HG02571 (cell line): ENCODE results near the gene ABHD15.

Source experiments
- ATAC-seq: cut with Tn5 transposase; IDR thresholded peaks from one replicate; pipeline ENCODE4 v1.9.1; 2021; ENCODE audit warnings: mild to moderate bottlenecking, moderate library complexity; ENCODE audit not compliant: unreplicated experiment

Gene ABHD15

DNA sequence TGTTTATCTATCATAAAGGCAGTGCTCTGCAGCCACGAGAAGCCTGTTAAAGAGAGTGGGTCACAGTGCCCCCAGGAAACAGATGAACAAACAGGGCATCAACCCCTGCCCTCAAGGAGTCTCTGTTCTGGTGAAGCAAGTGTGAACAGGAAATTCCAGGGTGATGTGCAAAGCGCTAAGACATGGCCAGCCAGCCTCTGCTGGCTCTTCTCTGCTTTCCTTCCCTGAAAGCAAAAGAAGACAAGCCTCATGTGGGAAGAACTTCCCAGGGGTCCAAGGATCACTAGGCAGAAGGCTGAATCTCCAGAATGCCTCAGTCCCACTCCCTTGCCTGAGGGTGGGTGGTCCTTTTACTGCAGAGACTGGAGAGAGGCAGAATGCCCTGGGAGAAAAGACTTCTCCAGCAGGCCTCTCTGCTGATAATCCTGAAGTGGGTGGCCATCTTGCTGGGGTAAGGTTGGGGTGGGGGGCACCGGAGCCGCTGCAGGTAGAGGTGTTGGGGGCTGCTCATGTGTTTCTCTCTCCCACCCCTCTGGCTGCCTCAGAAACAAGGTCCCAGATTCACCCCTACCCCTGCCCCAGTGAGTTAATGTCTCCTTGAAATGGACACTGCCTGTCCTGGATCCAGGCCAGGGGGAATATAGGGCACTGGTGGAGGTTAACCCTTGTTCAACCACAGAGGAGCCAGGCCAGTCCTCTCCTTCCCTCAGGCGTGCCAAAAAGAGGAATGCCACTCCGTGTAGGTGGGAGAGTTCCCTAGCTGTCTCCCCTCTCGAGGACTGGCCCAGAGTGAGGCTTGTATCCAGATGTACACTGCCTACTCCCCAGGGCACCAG is 28.5 kb upstream of the ABHD15 start:
- ATAC-seq, result no peak

DNA sequence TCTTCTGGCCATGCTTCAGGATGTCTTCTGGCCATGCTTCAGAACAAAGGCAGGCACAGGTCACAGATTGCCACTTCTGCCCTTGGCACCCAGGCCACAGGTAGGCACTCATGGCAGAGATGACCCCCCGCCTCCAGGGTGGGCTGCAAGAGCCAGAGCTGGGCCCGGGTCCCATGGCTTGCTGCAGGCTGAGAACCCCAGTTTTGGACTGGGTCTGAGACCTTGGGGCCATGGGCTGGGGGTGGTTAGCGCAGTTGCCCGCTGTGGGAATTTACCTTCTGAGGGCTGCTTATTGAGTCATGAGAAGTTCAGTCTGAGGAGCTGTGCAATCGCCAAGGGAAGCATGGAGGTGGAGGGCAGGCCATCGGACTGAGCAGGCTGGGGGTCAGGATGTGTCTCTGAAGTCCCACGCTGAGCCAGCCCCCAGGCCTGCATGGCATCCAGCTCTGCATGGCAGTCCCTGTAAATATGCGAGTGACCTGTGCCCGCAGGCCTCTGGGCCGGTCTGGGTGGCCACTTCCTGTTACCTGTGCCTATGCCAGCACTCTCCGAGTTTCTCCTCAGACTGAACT is 27.8 kb upstream of the ABHD15 start:
- ATAC-seq, result no peak

DNA sequence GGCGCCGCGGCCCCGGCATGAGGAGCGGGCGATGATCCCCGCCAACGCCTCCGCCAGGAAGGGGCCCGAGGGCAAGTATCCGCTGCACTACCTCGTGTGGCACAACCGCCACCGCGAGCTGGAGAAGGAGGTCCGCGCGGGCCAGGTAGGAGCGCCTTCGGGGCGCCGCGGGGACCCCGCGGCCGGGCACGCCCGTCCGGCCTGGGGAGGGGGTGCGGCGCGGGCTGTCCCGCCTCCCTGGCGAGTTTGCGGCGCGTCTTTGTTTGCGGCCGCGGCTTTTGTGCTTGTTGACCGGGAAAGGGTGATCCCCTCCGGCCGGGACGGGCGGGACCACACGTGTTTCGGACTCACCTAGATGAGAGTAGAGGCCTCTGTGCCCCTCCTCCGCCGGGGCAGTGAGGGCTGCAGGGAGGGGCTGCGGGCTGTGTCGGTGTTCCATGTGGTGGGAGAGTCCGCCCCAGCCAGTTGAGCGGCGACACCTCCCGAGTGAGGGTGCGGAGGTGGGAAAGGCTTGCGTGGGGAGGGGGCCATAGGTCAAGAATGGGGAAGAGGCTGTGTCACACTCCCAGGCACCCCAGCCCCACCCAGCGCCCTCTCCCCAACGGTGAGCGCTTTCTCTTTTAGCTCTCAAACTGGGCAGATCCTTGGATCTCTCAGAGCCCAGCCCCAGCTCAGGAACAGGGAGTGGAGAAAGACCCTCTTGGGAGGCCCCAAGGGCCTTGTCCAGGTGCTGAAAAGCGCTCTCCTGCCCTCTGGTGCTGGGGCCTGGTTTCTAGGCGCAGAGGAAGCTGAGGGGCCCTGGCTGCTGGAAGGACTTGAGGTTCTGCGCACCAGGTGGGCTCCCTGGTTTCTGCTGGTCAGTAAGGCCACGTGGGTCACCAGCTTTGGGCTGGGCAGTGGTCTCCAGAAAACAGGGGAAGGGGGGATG is 27.0 kb upstream of the ABHD15 start:
- no peak for ATAC-seq

- no peak for ATAC-seq
Observed at GRCh38 chr17:29592850-29593551, 26.2 kb upstream of the ABHD15 start, which contains the start of gene ANKRD13B. ANKRD13B (plus strand) TSS chr17:29593132; CDS start chr17:29593622, 490 bp downstream.

GRCh38 chr17:29591737-29592608 is 25.1 kb upstream of the ABHD15 start:
- ATAC-seq, result no peak

DNA sequence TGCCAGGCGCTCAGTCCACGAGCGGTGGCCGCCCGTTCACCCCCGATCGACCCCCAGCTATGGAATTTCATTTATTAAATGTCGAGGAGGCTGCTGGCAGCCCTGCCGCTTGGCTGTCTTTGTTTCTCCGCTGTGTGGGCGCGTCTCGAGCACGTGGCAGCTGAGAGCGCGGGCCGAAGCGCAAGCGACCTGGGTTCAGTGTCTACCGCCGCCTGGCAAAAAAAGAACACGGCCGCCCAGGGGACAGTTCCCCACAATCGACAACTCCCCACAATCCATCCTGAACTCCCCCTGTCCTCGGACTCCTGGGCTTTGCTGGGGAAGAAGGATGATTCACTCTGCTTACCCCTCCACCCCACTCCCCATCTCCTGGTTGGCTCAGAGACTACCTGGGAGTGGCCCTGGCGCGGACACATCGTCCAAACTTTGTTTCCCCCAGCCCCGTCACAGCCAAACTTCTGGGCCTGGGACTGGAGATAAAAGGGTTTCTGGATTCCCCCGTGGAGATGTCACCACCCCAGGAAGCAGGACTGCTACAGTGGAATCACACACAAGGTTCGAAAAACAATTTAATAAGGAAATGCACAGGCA is 24.4 kb upstream of the ABHD15 start:
- no peak for ATAC-seq

- ATAC-seq, result no peak
Observed at GRCh38 chr17:29590411-29591145, 23.7 kb upstream of the ABHD15 start.

DNA sequence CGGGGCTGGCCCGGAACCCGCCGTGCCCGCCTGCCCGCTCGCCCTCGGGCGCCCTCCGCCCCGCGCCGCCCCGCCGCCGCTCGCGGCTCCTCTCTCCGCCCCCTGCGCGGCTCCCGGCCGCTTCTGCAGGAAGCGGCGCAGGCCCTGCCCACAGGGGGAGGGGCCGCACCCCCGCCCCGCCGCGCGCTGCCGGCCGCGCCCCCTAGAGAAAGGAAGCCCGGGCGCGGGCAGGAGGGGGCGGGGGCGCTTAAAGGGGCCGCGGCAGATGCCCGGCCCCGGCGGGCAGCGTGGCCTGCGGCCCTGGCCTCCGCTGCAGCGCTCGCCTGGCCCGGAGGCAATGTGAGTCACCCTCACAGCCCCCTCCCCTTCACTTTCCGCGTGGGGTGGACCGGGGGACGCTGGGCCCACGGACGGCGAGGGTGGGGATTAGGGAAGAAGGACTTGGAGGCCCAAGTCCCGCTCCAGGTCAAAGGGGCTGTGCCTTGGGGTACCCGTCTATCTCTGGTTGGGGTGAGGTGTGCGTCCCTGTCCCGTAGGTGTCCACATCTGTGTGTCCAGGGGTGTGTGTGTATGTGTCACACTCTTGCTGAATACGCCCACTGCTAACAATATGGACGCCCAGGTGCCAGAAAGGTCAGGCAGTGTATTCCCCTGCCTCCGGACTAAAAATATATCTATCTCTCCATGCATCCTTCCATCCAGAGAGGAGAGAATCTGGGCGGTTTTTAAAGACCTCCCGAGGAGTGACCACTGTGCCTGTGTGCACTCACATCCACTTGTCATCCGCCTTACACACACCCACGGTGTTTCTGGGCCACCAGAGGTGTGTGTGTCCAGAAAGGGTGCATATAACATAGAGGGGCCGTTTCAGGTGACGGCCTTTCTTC is 22.9 kb upstream of the ABHD15 start, which contains the start of gene GIT1:
GIT1 (minus strand) TSS at position 125 of the 887 bp plus-strand sequence. CDS start 270 bp downstream, outside the sequence.
- ATAC-seq, result peak; percentile 45

- peak; percentile 7 for ATAC-seq
Observed at GRCh38 chr17:29588562-29589411, 21.9 kb upstream of the ABHD15 start.

- ATAC-seq, result no peak
Observed at GRCh38 chr17:29588017-29588561, 21.3 kb upstream of the ABHD15 start.

DNA sequence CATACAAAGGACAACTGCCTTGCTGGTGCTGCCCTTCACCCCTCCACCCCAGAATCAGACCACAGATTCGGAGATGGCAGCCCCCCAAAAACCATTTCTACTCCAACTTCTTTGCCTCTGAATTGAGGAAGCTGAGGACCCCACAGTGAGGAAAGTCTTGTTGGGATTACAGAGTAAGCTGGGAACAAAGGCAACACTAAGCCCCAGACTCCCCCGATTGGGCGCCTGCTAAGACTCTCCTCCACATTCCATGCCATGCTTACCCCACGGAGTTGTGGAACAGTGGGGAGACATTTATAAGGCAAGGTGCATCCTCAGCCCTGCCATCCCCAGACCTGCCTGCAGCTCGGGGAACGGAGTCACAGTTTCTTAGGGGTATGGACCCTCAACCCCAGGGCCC is 20.8 kb upstream of the ABHD15 start:
- ATAC-seq, result no peak

DNA sequence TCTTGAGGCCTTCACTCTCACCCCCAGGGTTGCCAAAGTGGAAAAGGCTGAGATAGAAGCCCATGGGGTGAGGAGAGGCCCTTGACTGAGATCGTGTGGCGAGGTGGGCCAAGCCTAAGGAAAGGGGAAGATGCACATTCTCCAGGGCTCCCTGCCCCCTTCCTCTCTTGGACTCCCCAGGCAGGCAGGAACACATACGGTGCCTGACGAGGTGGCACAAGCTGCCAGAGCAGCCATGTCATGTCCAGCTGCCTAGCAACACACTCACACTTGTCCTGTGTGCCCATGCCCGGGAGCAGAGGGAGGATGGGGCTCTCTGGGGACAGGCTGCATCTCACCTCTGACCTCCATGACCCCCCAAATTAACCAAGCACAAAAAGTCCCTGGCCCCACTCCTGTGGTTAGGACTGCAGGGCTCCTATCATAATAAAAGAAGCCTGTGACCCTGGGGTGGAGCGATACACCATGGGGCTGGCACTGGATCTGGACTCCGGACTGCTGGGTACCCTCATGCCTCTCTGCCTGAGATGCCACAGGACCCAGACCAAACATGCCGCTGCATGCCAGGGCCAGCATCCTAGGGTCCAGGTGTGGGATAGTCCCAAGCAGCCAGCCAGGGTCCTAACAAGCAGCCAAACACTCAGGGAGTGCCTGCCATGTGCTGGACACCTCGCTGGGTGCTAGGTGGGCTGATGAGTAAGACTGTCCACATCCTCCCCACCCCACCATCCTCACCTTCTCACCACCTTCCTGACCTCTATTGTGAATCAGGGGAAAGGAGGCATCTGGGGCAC is 20.0 kb upstream of the ABHD15 start:
- no peak for ATAC-seq

GRCh38 chr17:29585080-29585751 is 18.4 kb upstream of the ABHD15 start:
- no peak for ATAC-seq

DNA sequence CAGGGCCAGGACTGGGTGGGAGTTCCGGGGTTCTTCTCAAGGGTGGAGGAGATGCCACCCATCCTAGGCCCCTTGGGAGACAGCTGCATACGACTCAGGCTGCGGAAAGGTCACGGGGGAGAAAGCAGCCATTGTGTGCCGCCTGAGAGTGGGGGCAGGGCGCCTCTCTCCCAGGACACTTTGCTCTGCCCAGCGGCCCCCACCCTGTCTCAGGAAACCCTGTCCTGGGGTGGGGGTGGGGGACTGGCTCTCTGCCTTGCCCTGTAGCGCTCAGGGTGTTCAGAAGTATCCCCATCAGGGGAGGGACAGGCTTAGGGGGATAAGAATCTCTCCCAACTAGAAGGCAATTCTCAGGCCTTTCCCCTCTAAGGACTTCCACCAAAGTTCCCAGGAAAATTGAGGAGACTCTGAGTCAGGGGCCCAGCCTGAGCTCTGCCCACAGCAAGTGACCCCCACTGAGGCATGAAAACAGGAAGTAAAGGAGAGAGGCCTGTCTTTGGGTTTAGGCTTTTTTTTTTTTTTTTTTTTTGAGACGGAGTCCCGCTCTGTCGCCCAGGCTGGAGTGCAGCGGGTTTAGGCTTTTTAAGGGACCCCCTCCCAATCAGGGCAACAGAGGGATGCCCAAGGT is 17.7 kb upstream of the ABHD15 start:
- no peak for ATAC-seq
